Anterior cingulate cortex (tissue), 58 donors: ENCODE measurements around the gene CXCR5.

Experiments used
- DNase-seq, 58 donors: peaks; one replicate each; lab custom pipeline; 2025; lab: John Stamatoyannopoulos, UW

The CXCR5 gene

GRCh38 chr11:118873804-118874203 is 9.9 kb upstream of the CXCR5 start:
- DNase-seq = no peak

- DNase-seq = no peak
These were observed 7.4 kb upstream of the CXCR5 start for GRCh38 chr11:118876286-118876685.

GRCh38 chr11:118877487-118878162 is 6.1 kb upstream of the CXCR5 start:
- no peak for DNase-seq

- no peak for DNase-seq
These were observed 5.5 kb upstream of the CXCR5 start for GRCh38 chr11:118878163-118878563.

- DNase-seq = no peak
These were observed 2.5 kb upstream of the CXCR5 start for GRCh38 chr11:118881228-118881627.

- no peak for DNase-seq
These were observed 1.2 kb upstream of the CXCR5 start for GRCh38 chr11:118882491-118882890.

GRCh38 chr11:118883004-118883367 is 706 bp upstream of the CXCR5 start:
- DNase-seq = no peak

- no peak for DNase-seq
These were observed 1.2 kb downstream of the CXCR5 start for GRCh38 chr11:118884875-118885274.

- DNase-seq = no peak
These were observed 1.6 kb downstream of the CXCR5 start for GRCh38 chr11:118885319-118885718.

- no peak for DNase-seq
These were observed 2.3 kb downstream of the CXCR5 start for GRCh38 chr11:118885831-118886565.

GRCh38 chr11:118886681-118887111 is 3.0 kb downstream of the CXCR5 start:
- DNase-seq = no peak

GRCh38 chr11:118887206-118887605 is 3.5 kb downstream of the CXCR5 start:
- no peak for DNase-seq

- DNase-seq = no peak
These were observed 4.7 kb downstream of the CXCR5 start for GRCh38 chr11:118888398-118888797.

- peak in 32 of 58 donors; percentile 3 to 67 (median 29) for DNase-seq
These were observed 6.1 kb downstream of the CXCR5 start for GRCh38 chr11:118889797-118890196.

- no peak for DNase-seq
These were observed 8.8 kb downstream of the CXCR5 start for GRCh38 chr11:118892514-118892913.

GRCh38 chr11:118892964-118893363 is 9.3 kb downstream of the CXCR5 start:
- DNase-seq = no peak

- no peak for DNase-seq
These were observed 10.0 kb downstream of the CXCR5 start for GRCh38 chr11:118893662-118894061.

GRCh38 chr11:118894192-118894591 is 10.5 kb downstream of the CXCR5 start:
- no peak for DNase-seq

GRCh38 chr11:118895093-118896039 is 11.7 kb downstream of the CXCR5 start:
- no peak for DNase-seq

GRCh38 chr11:118896472-118896913 is 12.8 kb downstream of the CXCR5 start:
- DNase-seq = no peak
